C4-2B (cell line): Measurements from ENCODE around the gene HPRT1.

Experiments used
- CTCF ChIP-seq: fragments of 450-650 bp; conservative IDR thresholded peaks from 2 replicates; pipeline ENCODE4 v1.5.1; 2017; ENCODE audit warnings: mild to moderate bottlenecking
- ZFX ChIP-seq: fragments of 450-650 bp; IDR thresholded peaks from 2 replicates; pipeline ENCODE4 v1.6.1; 2017

- TF ChIP-seq CTCF: no peak
- TF ChIP-seq ZFX: no peak
Observed at GRCh38 chrX:134460862-134461220, 876 bp downstream of the HPRT1 start.
